Right forelimb (tissue), 1 donor: ENCODE results near the gene NOLC1.

ENCODE experiments used
- DNase-seq: peaks from one replicate; pipeline ENCODE4 v3.0.0-alpha.2; 2018

The NOLC1 gene

GRCh38 chr10:102122450-102122849, 29.7 kb upstream of the NOLC1 start:
- DNase-seq, result no peak

DNA sequence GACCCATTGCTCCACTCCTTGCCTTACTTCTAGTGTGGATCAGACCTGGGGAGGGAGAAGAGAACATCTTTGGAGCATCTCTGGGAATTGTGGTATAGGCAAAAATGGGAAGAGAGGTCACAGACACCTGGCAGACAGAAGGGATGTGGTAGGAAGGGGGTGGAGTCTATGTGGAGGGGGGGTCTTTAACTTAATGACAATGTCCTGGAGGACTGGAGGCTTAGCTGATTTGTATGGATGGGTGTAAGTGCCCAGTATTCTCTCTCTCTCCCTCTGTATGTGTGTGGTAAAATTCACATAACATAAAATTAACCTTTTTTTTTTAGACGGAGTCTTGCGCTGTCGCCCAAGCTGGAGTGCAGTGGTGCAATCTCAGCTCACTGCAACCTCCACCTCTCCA, 29.0 kb upstream of the NOLC1 start:
- no peak for DNase-seq

GRCh38 chr10:102131286-102132170, 20.7 kb upstream of the NOLC1 start:
- no peak for DNase-seq

GRCh38 chr10:102132193-102132562, 20.0 kb upstream of the NOLC1 start:
- no peak for DNase-seq

GRCh38 chr10:102132563-102133372, 19.4 kb upstream of the NOLC1 start, which contains the start of gene PPRC1:
PPRC1 (plus strand) TSS chr10:102133040; CDS start chr10:102133069, 29 bp downstream.
- peak; percentile 99 for DNase-seq

DNA sequence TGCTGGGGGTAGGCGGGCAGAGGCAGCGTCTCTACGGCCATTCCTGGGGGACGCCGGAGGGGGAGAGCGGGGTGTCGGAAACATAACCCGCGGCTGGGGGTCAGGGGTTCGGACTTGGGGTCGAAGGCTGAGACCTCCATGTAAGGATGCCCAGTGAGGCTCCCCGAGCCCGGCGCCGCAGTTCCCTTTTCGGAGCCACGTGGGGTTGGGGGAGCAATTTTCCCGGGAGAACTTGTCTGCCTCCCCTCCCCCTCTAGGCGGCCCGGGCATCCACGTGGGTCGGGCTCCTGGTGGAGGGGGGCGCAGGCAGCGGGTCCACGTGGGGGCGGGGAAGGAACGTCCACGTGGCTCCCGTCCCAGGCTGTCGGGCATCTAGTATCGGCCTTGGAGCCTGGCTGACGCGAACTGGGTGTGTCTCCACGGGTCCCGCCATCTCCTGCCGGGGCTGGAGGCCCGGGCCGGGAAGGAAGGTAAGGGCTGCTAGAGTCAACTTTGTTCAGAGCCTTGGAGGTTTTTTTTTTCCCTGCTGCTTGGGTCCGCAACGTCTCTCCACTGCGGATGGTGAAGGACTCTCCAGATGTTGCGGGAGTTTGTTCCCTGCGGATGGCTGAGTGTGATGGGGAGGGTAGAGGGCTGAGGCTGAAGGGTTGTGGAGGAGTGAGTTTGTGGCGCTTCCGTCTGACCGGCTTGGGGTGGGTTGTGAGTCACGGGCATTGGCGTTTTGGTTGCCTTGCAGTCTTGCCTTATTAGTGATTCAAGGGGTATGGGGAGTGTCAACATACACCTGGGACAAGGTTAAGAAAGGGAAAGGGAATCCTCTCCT, 18.6 kb upstream of the NOLC1 start:
- peak; percentile 85 for DNase-seq

DNA sequence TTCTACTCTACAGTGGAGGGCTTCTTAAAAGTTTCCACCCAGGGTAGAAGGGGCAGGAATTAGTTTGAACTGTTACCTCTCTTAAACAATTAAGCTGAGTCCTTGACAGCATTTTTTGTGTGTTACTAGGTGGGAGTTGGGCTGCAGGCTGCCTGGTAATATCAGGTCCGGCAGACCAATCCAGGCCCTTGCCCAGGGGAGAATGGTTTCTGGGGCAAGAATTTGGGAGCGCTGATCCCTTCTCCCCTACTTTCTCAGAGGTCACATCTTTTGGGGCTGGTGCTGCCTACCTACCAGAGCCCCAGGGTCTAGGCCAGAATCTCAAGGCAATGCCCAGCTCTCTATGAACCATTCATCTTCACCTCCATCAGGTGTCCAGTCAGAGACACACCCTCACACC, 17.8 kb upstream of the NOLC1 start:
- no peak for DNase-seq

GRCh38 chr10:102135956-102136526, 16.1 kb upstream of the NOLC1 start:
- DNase-seq, result no peak

DNA sequence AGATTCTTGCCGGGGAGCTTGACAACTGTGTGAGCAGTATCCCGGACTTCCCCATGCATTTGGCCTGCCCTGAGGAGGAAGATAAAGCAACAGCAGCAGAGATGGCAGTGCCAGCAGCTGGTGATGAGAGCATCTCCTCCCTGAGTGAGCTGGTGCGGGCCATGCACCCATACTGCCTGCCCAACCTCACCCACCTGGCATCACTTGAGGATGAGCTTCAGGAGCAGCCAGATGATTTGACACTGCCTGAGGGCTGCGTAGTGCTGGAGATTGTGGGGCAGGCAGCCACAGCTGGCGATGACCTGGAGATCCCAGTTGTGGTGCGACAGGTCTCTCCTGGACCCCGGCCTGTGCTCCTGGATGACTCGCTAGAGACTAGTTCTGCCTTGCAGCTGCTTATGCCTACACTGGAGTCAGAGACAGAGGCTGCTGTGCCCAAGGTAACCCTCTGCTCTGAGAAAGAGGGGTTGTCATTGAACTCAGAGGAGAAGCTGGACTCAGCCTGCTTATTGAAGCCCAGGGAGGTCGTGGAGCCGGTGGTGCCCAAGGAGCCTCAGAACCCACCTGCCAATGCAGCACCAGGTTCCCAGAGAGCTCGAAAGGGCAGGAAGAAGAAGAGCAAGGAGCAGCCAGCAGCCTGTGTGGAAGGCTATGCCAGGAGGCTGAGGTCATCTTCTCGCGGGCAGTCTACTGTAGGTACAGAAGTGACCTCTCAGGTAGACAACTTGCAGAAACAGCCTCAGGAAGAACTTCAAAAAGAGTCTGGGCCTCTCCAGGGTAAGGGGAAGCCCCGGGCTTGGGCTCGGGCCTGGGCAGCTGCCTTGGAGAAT, 12.7 kb upstream of the NOLC1 start:
- DNase-seq, result no peak

- no peak for DNase-seq
These were observed 12.0 kb upstream of the NOLC1 start for GRCh38 chr10:102140218-102140617.

- DNase-seq, result no peak
These were observed 11.2 kb upstream of the NOLC1 start for GRCh38 chr10:102140913-102141540.

DNA sequence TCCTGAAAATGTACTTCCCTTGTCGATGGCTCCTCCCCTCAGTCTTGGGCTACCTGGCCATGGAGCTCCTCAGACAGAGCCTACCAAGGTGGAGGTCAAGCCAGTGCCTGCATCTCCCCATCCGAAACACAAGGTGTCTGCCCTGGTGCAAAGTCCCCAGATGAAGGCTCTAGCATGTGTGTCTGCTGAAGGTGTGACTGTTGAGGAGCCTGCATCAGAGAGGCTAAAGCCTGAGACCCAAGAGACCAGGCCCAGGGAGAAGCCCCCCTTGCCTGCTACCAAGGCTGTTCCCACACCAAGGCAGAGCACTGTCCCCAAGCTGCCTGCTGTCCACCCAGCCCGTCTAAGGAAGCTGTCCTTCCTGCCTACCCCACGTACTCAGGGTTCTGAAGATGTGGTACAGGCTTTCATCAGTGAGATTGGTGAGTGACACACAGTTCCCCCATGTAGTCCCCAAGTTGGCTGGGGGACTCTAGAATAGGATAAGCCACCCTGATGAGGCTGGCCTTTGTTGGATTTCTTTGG, 10.5 kb upstream of the NOLC1 start:
- DNase-seq, result no peak

GRCh38 chr10:102146971-102147428, 5.2 kb upstream of the NOLC1 start:
- DNase-seq, result no peak

GRCh38 chr10:102147561-102147960, 4.6 kb upstream of the NOLC1 start:
- DNase-seq, result no peak

GRCh38 chr10:102148275-102148674, 3.9 kb upstream of the NOLC1 start:
- no peak for DNase-seq

- no peak for DNase-seq
These were observed 1.0 kb upstream of the NOLC1 start for GRCh38 chr10:102150970-102151773.

- DNase-seq, result no peak
These were observed 329 bp downstream of the NOLC1 start for GRCh38 chr10:102152545-102152890.

- no peak for DNase-seq
These were observed 968 bp downstream of the NOLC1 start for GRCh38 chr10:102153093-102153620.

GRCh38 chr10:102154466-102155116, 2.4 kb downstream of the NOLC1 start:
- DNase-seq, result no peak
